PC-3 (cell line): Measurements from ENCODE around the gene NTMT2. TPM values are rescaled to one million over a fixed set of nuclear protein-coding genes. Genes with fewer than 3 reads are reported as not detected.

Experiments used
- ATAC-seq: fragments of 200-7000 bp; cut with Tn5 transposase; 2 replicates; pipeline ENCODE4 v1.9.1; 2020; ENCODE audit warnings: mild to moderate bottlenecking, moderate library complexity
- BruUV-seq: library from RNA; stranded (reverse); fragments of 400-500 nt; replicated peaks from 2 replicates; lab custom pipeline; 2021; lab: Mats Ljungman, UMichigan
- CTCF ChIA-PET: fragments of 300-600 bp; sonication (Branson Sonifier 250); formaldehyde crosslinking; loops from one replicate; lab custom pipeline; 2022; ENCODE audit warnings: antibody characterized with exemption; lab: Charles Lee
- POLR2A ChIA-PET: fragments of 300-600 bp; sonication (Branson Sonifier 250); formaldehyde crosslinking; loops from one replicate; lab custom pipeline; 2022; ENCODE audit warnings: antibody characterized with exemption; ENCODE audit not compliant: unreplicated experiment; lab: Charles Lee
- DNase-seq: peaks from one replicate; pipeline ENCODE4 v3.0.0-alpha.2; 2015
- H2AFZ ChIP-seq: fragments of 300-600 bp; sonication (generic); 2 replicates; pipeline ENCODE4 v1.6.0; 2016; ENCODE audit warnings: antibody characterized with exemption, low read length
- H3F3A ChIP-seq: fragments of 300-600 bp; sonication (generic); one replicate; pipeline ENCODE4 v1.6.0; 2017; ENCODE audit warnings: antibody characterized with exemption, low read length, control low read depth, mild to moderate bottlenecking; ENCODE audit not compliant: unreplicated experiment
- H3K27ac ChIP-seq: fragments of 300-600 bp; sonication (generic); 2 replicates; pipeline ENCODE4 v1.5.1; 2016; ENCODE audit warnings: mild to moderate bottlenecking, low read length
- H3K27me3 ChIP-seq: fragments of 300-600 bp; sonication (generic); 2 replicates; pipeline ENCODE4 v1.6.1; 2016; ENCODE audit warnings: low read length, mixed read lengths
- H3K36me3 ChIP-seq: fragments of 300-600 bp; sonication (generic); 2 replicates; pipeline ENCODE4 v1.6.1; 2016; ENCODE audit warnings: low read depth, mixed run types, low read length, mixed read lengths
- H3K4me1 ChIP-seq: fragments of 300-600 bp; sonication (generic); 2 replicates; pipeline ENCODE4 v1.5.1; 2016; ENCODE audit warnings: low read length; ENCODE audit not compliant: insufficient read depth
- H3K4me2 ChIP-seq: fragments of 300-600 bp; sonication (generic); 2 replicates; pipeline ENCODE4 v1.6.0; 2016; ENCODE audit warnings: low read length
- H3K4me3 ChIP-seq: fragments of 300-600 bp; sonication (generic); 2 replicates; pipeline ENCODE4 v1.5.1; 2016; ENCODE audit warnings: mild to moderate bottlenecking, low read length, mixed read lengths
- H3K79me2 ChIP-seq: fragments of 300-600 bp; sonication (generic); 2 replicates; pipeline ENCODE4 v1.6.1; 2017; ENCODE audit warnings: low read length, mixed read lengths
- H3K9ac ChIP-seq: fragments of 300-600 bp; sonication (generic); 2 replicates; pipeline ENCODE4 v1.6.0; 2016; ENCODE audit warnings: mild to moderate bottlenecking, low read length
- H3K9me2 ChIP-seq: fragments of 300-600 bp; sonication (generic); replicated peaks from 2 replicates; pipeline ENCODE4 v1.6.1; 2016; ENCODE audit warnings: mixed run types, low read length, mixed read lengths
- H3K9me3 ChIP-seq: fragments of 300-600 bp; sonication (generic); 2 replicates; pipeline ENCODE4 v1.6.1; 2016; ENCODE audit warnings: low read length, mixed read lengths
- H4K20me1 ChIP-seq: fragments of 300-600 bp; sonication (generic); 2 replicates; pipeline ENCODE4 v1.6.1; 2016; ENCODE audit warnings: low read length, mixed read lengths
- EZH2 ChIP-seq: fragments of 300-600 bp; sonication (generic); IDR thresholded peaks from one replicate; pipeline ENCODE4 v1.6.1; 2017; ENCODE audit warnings: antibody characterized with exemption, mild to moderate bottlenecking, low read length; ENCODE audit not compliant: unreplicated experiment
- EZH2phosphoT487 ChIP-seq: fragments of 300-600 bp; sonication (generic); IDR thresholded peaks from 2 replicates; pipeline ENCODE4 v1.6.1; 2018; ENCODE audit warnings: mild to moderate bottlenecking, antibody characterized with exemption, low read length, borderline replicate concordance
- intact Hi-C: fragments of 100-400 bp; cut with micrococcal nuclease; formaldehyde crosslinking; loops from 2 replicates; pipeline ENCODE4 v1.9.0; 2023
- total RNA-seq: library from RNA; depleted of rRNA; stranded (reverse); fragments of >200 nt; gene quantifications from 2 replicates; pipeline ENCODE4 v1.2.3, GENCODE V29; 2014
- TF ChIP-seq, protein P1 (sequence below): fragments of 300-600 bp; sonication (generic); conservative IDR thresholded peaks from 2 replicates; pipeline ENCODE4 v1.5.1; 2017; ENCODE audit warnings: antibody characterized with exemption, low read depth, mild to moderate bottlenecking, low read length

The NTMT2 gene
- total RNA-seq, 1 experiment from 2014 or later = not detected

DNA sequence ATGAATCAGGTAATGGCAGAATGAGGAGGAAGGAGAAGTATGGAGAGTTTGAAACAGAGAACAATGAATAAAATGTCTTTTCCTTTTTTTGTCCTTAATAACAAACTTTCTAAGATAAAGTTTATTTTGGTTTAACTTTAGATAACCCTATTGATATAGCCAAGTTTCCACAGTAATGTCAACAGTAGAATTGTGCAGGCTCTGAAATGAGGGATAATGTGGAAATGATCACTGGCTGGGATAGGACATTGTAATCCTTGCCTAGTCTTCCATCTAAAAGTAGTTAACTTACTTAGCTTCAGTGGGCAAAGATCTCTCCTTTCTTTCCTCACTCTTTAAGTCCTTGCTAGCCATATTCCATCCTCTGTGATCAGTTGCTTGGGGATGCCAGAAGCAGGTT, 52.8 kb downstream of the NTMT2 start:
- no peaks in the 10 kb centered on the region for H3K79me2 ChIP-seq
- no peak overlapping the region for H3K9ac ChIP-seq
- no peak overlapping the region for H3K4me3 ChIP-seq
- intact Hi-C loops = no loop called here
- CTCF ChIA-PET = no interaction called here
- no peaks in the 10 kb centered on the region for H3K9me3 ChIP-seq
- DNase-seq = no peak
- TF ChIP-seq EZH2phosphoT487 = no peak
- no peak for TF ChIP-seq EZH2
- TF ChIP-seq, protein P1, sequence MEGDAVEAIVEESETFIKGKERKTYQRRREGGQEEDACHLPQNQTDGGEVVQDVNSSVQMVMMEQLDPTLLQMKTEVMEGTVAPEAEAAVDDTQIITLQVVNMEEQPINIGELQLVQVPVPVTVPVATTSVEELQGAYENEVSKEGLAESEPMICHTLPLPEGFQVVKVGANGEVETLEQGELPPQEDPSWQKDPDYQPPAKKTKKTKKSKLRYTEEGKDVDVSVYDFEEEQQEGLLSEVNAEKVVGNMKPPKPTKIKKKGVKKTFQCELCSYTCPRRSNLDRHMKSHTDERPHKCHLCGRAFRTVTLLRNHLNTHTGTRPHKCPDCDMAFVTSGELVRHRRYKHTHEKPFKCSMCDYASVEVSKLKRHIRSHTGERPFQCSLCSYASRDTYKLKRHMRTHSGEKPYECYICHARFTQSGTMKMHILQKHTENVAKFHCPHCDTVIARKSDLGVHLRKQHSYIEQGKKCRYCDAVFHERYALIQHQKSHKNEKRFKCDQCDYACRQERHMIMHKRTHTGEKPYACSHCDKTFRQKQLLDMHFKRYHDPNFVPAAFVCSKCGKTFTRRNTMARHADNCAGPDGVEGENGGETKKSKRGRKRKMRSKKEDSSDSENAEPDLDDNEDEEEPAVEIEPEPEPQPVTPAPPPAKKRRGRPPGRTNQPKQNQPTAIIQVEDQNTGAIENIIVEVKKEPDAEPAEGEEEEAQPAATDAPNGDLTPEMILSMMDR = no peak
- no peak for ATAC-seq
- H3K27ac ChIP-seq = no peak overlapping the region
- no peaks in the 10 kb centered on the region for H3K36me3 ChIP-seq
- no peaks in the 10 kb centered on the region for H4K20me1 ChIP-seq
- no peak overlapping the region for H3K4me2 ChIP-seq
- no peaks in the 10 kb centered on the region for H3K9me2 ChIP-seq
- no peaks in the 10 kb centered on the region for H3K27me3 ChIP-seq
- H2AFZ ChIP-seq = no peak overlapping the region
- BruUV-seq = no TSS peak
- no peaks in the 10 kb centered on the region for H3K4me1 ChIP-seq
- POLR2A ChIA-PET = no interaction called here
- H3F3A ChIP-seq = no peaks in the 10 kb centered on the region

DNA sequence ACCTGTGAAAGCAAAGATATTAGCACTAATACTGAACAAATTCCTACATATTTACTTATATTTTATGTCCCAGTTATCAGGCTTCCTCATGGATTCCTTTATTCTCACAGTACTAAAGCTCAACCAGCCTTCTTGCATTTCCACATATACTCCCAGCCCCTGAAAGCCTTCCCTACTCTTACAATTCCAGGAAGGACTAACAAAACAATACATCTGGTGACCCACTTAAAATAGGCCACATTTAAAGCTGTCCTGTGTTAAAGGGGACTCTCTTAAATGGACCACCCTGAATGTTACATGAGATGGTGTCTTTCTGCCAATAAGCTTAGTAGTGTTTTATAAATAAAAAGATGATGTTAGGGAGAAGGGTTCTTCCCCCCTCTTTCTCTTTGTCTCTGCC, 54.4 kb downstream of the NTMT2 start:
- DNase-seq (no peak), ATAC-seq (no peak)
- H3K9me3 ChIP-seq = no peaks in the 10 kb centered on the region
- H3K79me2 ChIP-seq = no peaks in the 10 kb centered on the region
- no peaks in the 10 kb centered on the region for H3K36me3 ChIP-seq
- intact Hi-C loops = no loop called here
- H3K4me2 ChIP-seq = no peak overlapping the region
- no peaks in the 10 kb centered on the region for H3K4me1 ChIP-seq
- CTCF ChIA-PET = no interaction called here
- H3F3A ChIP-seq = no peaks in the 10 kb centered on the region
- no peak for TF ChIP-seq EZH2
- TF ChIP-seq, protein P1 = no peak
- no peak for TF ChIP-seq EZH2phosphoT487
- H3K27me3 ChIP-seq = no peaks in the 10 kb centered on the region
- BruUV-seq = no TSS peak
- H3K4me3 ChIP-seq = no peak overlapping the region
- H3K27ac ChIP-seq = no peak overlapping the region
- POLR2A ChIA-PET = interaction anchor here (0.6 kb wide), 1 partner anchor 306 kb away, joined by 3 read pairs; the partner anchor contains the start of gene SCYL3
- no peak overlapping the region for H2AFZ ChIP-seq
- H3K9ac ChIP-seq = no peak overlapping the region
- no peaks in the 10 kb centered on the region for H4K20me1 ChIP-seq
- H3K9me2 ChIP-seq = no peaks in the 10 kb centered on the region

DNA sequence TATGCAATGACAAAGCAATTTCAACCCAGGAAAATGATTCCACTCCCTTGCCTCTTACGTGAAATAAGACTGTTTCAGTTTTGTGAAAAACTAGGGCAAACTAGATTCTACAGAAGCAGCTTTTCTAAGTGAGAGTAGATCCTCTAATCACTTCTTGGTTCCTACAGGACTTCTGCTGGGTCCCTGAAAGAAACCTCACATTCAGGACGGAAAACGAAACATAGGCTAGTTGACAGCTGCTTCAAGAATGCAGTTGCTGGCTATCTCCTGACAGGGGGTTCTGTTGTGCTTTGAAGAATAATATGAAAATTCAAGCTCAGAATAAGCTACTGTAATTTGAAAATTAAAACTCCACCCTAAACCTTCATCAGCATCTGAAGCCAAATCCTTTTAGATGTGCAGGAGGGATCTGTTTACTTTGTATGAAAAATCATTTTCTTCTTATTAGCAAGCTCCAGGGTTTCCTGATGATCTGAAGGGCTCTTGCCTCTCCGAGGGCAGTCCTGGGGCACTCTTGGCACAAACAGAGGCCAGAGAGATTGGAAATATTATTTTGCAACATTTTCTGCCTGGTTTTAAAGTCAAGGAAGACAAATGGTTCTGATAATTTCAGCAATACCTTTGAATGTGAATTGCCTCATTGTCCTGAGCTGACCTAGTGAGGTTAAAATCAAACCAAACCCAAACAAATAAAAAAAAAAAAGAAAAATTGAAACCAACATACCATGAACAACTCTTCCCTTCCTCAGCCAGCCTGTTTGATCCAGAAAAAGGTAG, 55.0 kb downstream of the NTMT2 start:
- H3K36me3 ChIP-seq = no peaks in the 10 kb centered on the region
- BruUV-seq = no TSS peak
- no peaks in the 10 kb centered on the region for H3K27me3 ChIP-seq
- no peak overlapping the region for H3K27ac ChIP-seq
- no peaks in the 10 kb centered on the region for H3K4me1 ChIP-seq
- no peaks in the 10 kb centered on the region for H3K9me3 ChIP-seq
- no peak overlapping the region for H3K9ac ChIP-seq
- H3K9me2 ChIP-seq = no peaks in the 10 kb centered on the region
- TF ChIP-seq EZH2phosphoT487 (no peak), EZH2 (no peak)
- TF ChIP-seq, protein P1 = no peak
- H3K4me3 ChIP-seq = no peak overlapping the region
- no peaks in the 10 kb centered on the region for H4K20me1 ChIP-seq
- DNase-seq = no peak
- no peaks in the 10 kb centered on the region for H3F3A ChIP-seq
- ChIA-PET CTCF (no interaction called here), POLR2A (interaction anchor here (0.6 kb wide), 1 partner anchor 307 kb away, joined by 3 read pairs; the partner anchor contains the start of gene SCYL3)
- H3K4me2 ChIP-seq = no peak overlapping the region
- no peak for ATAC-seq
- intact Hi-C loops = no loop called here
- H2AFZ ChIP-seq = no peak overlapping the region
- no peaks in the 10 kb centered on the region for H3K79me2 ChIP-seq
